Measurements from ENCODE around the gene PDSS1. TPM values are rescaled to one million over a fixed set of nuclear protein-coding genes. Genes with fewer than 3 reads are reported as not detected.

The PDSS1 gene
- total RNA-seq, 2 experiments from 2014 or later, result 16.1 to 18.8 TPM

DNA sequence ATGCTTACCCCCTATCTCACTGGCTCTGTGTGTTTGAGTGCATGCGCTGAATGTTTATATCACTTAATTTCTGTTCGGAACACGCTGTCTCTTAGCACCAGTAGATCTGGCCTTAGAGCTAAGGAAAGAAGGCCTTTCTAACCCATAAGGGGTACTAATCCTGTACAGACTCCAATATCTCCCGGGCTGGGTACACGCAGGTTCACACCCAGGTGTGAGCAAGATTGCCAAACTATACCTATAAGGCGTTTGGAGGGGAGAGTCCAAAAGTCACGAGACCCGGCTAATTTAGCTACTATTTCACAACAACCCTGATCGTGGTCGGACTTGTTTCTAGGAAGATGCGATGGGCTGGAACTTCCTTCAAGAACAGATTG is 727 bp upstream of the PDSS1 start:
- no peak for TF ChIP-seq CTCF (IDR thresholded peaks at IDR 0.05)
- intact Hi-C loops (cut with micrococcal nuclease), result no loop called here
- Mint-ChIP-seq H3K27ac (peak overlapping the region; percentile 93), H3K36me3 (ENCODE audit: low read depth) (peaks cover 21% of the 10 kb centered on the region), H3K9me3 (no peaks in the 10 kb centered on the region), H3K4me3 (peak overlapping the region; percentile 100), H3K27me3 (no peaks in the 10 kb centered on the region), H3K4me1 (ENCODE audit: low read depth) (peaks cover 21% of the 10 kb centered on the region)
- ChIA-PET CTCF (interaction anchor here (0.8 to 2.2 kb wide), 4 partner anchors 11 to 186 kb away, joined by 4 to 10 read pairs (median 4); no protein-coding TSS in a partner anchor), POLR2A (interaction anchor here (0.8 to 1.3 kb wide), 7 partner anchors 9 to 66 kb away, joined by 3 to 6 read pairs (median 4); no protein-coding TSS in a partner anchor)
- ATAC-seq, result no peak
- DNase-seq, result no peak

DNA sequence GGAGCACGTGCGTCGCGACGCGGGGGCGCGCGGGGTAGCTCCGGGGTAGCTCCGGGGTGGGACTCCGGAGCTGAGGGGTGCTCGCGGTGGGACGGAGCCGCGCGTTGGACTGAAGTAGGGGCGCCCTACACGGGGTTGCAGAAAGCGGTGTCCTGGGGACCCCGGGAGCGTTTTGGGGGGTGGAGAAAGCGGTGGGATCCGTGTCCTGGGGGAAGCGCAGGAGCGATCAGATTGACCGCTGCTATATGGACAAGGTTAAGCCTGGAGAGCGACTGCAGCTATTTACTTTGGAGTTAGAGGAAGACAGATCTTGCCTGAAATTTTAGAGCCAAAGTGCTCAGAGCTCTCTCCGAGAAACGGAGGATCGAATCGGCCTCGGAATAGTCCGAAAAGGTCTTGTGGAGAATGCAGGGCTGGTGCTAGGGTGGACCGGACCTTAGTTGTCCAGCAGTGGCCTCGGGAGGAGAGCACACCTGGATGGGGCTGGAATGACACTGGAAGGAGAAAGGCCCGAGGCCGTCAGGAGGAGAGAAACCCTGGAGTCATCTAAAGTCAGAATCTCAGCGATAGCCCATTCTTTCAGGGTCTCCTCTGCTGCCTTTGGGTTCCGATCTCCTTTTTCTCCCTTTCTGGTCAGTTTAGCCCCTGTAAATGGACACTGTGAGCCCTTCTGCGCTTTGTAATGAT is 564 bp downstream of the PDSS1 start:
- DNase-seq, result no peak
- H3K4me3 Mint-ChIP-seq, result peak overlapping the region; percentile 100
- no peak for ATAC-seq
- no peaks in the 10 kb centered on the region for H3K9me3 Mint-ChIP-seq
- ChIA-PET POLR2A (interaction anchor here (1.2 kb wide), 1 partner anchor 18 kb away, joined by 3 read pairs; no protein-coding TSS in a partner anchor), CTCF (interaction anchor here (1.0 to 2.2 kb wide), 4 partner anchors 18 to 363 kb away, joined by 3 to 10 read pairs (median 4); no protein-coding TSS in a partner anchor)
- intact Hi-C loops (cut with micrococcal nuclease), result no loop called here
- TF ChIP-seq CTCF (IDR thresholded peaks at IDR 0.05), result no peak
- H3K27ac Mint-ChIP-seq, result peak overlapping the region; percentile 91
- H3K36me3 Mint-ChIP-seq (ENCODE audit: low read depth), result peaks cover 31% of the 10 kb centered on the region
- no peaks in the 10 kb centered on the region for H3K27me3 Mint-ChIP-seq
- H3K4me1 Mint-ChIP-seq (ENCODE audit: low read depth), result peaks cover 25% of the 10 kb centered on the region

DNA sequence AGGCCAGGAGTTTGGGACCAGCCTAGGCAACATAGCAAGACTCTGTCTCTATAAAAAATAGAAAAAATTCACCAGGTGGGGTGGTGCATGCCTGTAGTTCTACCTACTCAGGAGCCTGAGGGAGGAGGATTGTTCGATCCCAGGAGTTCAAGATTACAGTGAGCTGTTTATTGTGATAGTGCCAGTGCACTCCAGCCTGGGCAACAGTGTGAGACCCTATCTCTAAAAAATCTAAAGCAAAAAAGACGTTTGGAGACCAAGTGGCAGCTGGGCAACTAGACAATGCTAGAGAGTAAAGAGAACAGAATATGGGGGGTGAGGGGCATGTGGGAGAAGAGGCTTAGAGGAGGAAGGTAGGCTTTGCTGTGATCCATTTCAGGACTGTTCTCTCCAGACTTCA is 1.4 kb downstream of the PDSS1 start:
- TF ChIP-seq CTCF (IDR thresholded peaks at IDR 0.05), result no peak

DNA sequence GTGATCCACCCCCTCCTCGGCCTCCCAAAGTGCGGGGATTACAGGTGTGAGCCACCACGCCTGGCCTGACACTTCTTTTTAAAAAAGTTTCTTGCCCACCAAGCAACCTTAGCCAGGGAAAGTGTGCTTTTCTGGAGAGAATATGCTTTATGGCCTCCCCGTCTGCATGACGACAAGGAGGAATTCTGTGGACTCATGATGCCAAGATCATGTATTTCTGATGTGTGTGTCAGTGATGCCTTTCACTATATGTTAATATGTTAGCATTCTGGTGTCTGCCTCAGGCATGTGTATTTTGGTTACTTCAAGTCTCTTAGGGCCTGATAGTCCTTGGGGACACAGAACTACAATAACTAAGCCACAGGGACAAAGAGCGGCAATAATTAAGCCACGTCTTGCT is 2.1 kb downstream of the PDSS1 start:
- ChIA-PET POLR2A (interaction anchor here (1.0 kb wide), 1 partner anchor 161 kb away, joined by 3 read pairs; the partner anchor contains the start of gene ABI1), CTCF (interaction anchor here (1.0 kb wide), 1 partner anchor 27 kb away, joined by 3 read pairs; no protein-coding TSS in a partner anchor)
- intact Hi-C loops (cut with micrococcal nuclease), result no loop called here
- Mint-ChIP-seq H3K4me3 (peak overlapping the region; percentile 100), H3K27ac (no peak overlapping the region), H3K36me3 (ENCODE audit: low read depth) (peaks cover 39% of the 10 kb centered on the region), H3K9me3 (no peaks in the 10 kb centered on the region), H3K4me1 (ENCODE audit: low read depth) (peaks cover 25% of the 10 kb centered on the region), H3K27me3 (no peaks in the 10 kb centered on the region)
- DNase-seq, result no peak
- TF ChIP-seq CTCF (IDR thresholded peaks at IDR 0.05), result no peak
- ATAC-seq, result no peak

More for the DNA sequence above, 1.4 kb downstream of the PDSS1 start:
- Mint-ChIP-seq H3K36me3 (ENCODE audit: low read depth) (peaks cover 35% of the 10 kb centered on the region), H3K4me1 (ENCODE audit: low read depth) (peaks cover 25% of the 10 kb centered on the region), H3K27ac (peak overlapping the region; percentile 91), H3K9me3 (no peaks in the 10 kb centered on the region), H3K27me3 (no peaks in the 10 kb centered on the region), H3K4me3 (peak overlapping the region; percentile 100)
- ChIA-PET CTCF (interaction anchor here (1.0 to 1.8 kb wide), 2 partner anchors 28 to 364 kb away, joined by 3 to 4 read pairs; no protein-coding TSS in a partner anchor), POLR2A (interaction anchor here (1.0 kb wide), 1 partner anchor 162 kb away, joined by 3 read pairs; the partner anchor contains the start of gene ABI1)
- DNase-seq, result no peak
- no peak for ATAC-seq
- intact Hi-C loops (cut with micrococcal nuclease), result no loop called here

Data from activated CD8-positive, alpha-beta T cell treated with anti-CD3 and anti-CD28 coated beads for 36 hours (primary cell).